Sigmoid colon (tissue), 7 donors: ENCODE measurements around the gene SDHC. TPM values are rescaled to one million over a fixed set of nuclear protein-coding genes. Genes with fewer than 3 reads are reported as not detected.

Experiments
- DNase-seq: peaks from one replicate; pipeline ENCODE4 v3.0.0-alpha.2; 2019
- H3K27ac ChIP-seq, 4 donors: fragments of 200-600 bp; sonication (generic); one replicate each; pipeline ENCODE4 v1.5.1; 2016 to 2019; ENCODE audit warnings: mild to moderate bottlenecking in 1 of 4
- H3K27me3 ChIP-seq, 3 donors: fragments of 200-600 bp; sonication (generic); one replicate each; pipeline ENCODE4 v1.5.1; 2019; ENCODE audit warnings: mild to moderate bottlenecking in 1 of 3
- H3K36me3 ChIP-seq, 4 donors: fragments of 200-600 bp; sonication (generic); one replicate each; pipeline ENCODE4 v1.5.1; 2016 to 2019
- H3K4me1 ChIP-seq, 4 donors: fragments of 200-600 bp; sonication (generic); one replicate each; pipeline ENCODE4 v1.5.1; 2017 to 2019
- H3K4me3 ChIP-seq, 4 donors: fragments of 200-600 bp; sonication (generic); one replicate each; pipeline ENCODE4 v1.5.1; 2017 to 2019; ENCODE audit warnings: mild to moderate bottlenecking in 2 of 4, moderate library complexity in 1 of 4
- H3K9me3 ChIP-seq, 4 donors: fragments of 200-600 bp in 3 of 4; sonication (generic) in 3 of 4; one replicate each; pipeline versions ENCODE4 v1.5.1 to v1.6.1; 2013 to 2019
- CTCF ChIP-seq, 4 experiments: fragments of 450-650 bp in 3 of 4; fragments of 200-600 bp in 1 of 4; IDR thresholded peaks; one replicate each; pipeline ENCODE4 v1.5.1; 2016 to 2019; ENCODE audit warnings: antibody characterized with exemption in 4 of 4, mild to moderate bottlenecking in 3 of 4, moderate library complexity in 2 of 4
- EP300 ChIP-seq, 4 donors: sonication (generic); formaldehyde crosslinking; IDR thresholded peaks; one replicate each; pipeline ENCODE4 v1.6.1; 2017; ENCODE audit warnings: antibody characterized with exemption in 4 of 4
- POLR2A ChIP-seq, 2 donors: fragments of 450-650 bp; IDR thresholded peaks; one replicate each; pipeline ENCODE4 v1.6.1; 2016; ENCODE audit warnings: antibody characterized with exemption in 2 of 2, mild to moderate bottlenecking in 2 of 2, moderate library complexity in 2 of 2
- POLR2AphosphoS5 ChIP-seq, 4 donors: sonication (generic); formaldehyde crosslinking; IDR thresholded peaks; one replicate each; pipeline ENCODE4 v1.6.1; 2017; ENCODE audit warnings: antibody characterized with exemption in 4 of 4
- WGBS, 2 donors: extraction: QIAGEN DNeasy Blood & Tissue Kit; methylation state at CpG; one replicate each; pipeline ENCODE4 v1.1.7; 2013; 5-methylcytosine and 5-hydroxymethylcytosine counted together
- intact Hi-C: fragments of 100-400 bp; cut with DNase I; formaldehyde crosslinking; loops from one replicate; pipeline ENCODE4 v1.15.1; 2023
- polyA plus RNA-seq, 3 donors: library from polyadenylated mRNA; stranded (reverse); fragments of 200-250 nt; gene quantifications; one replicate each; pipeline ENCODE4 v1.2.3, GENCODE V29; 2013
- total RNA-seq, 4 donors: library from RNA; depleted of rRNA; stranded (reverse); fragments of >200 nt; gene quantifications; one replicate each; pipeline ENCODE4 v1.1.0, GENCODE V29; 2016
- donor health status: healthy with polysubstance abuse.
- donor health status: Bipolar disorder and iron deficiency.
- donor health status: healthy.

The SDHC gene
- total and polyA plus RNA-seq, 7 donors = 21.2 to 371 (median 83.5) TPM

- no peaks in the 10 kb centered on the region for H3K27me3 ChIP-seq
- intact Hi-C loops = loop anchor here (5.0 kb wide), 1 partner anchor 80 kb away; the partner anchor contains the start of gene TOMM40L
- H3K4me3 ChIP-seq = peak overlapping the region in 1 of 4 donors; percentile 13
- H3K36me3 ChIP-seq = no peaks in the 10 kb centered on the region
- no peak for TF ChIP-seq POLR2AphosphoS5 (IDR thresholded peaks at IDR 0.05)
- no peak for TF ChIP-seq CTCF (IDR thresholded peaks at IDR 0.05)
- TF ChIP-seq POLR2A (IDR thresholded peaks at IDR 0.05) = no peak
- no peak for TF ChIP-seq EP300 (IDR thresholded peaks at IDR 0.05)
- H3K9me3 ChIP-seq = no peaks in the 10 kb centered on the region
- peak overlapping the region in 3 of 4 donors; percentile 27 to 53 (median 28) for H3K27ac ChIP-seq
- WGBS, 2 donors = 87 to 89% methylated on average over 7 of the region's 7 CpGs
- no peak for DNase-seq
- H3K4me1 ChIP-seq = peaks cover 0 to 26% (median 17%) of the 10 kb centered on the region in 4 donors
These were observed 6.9 kb upstream of the SDHC start for GRCh38 chr1:161307230-161307768.

- TF ChIP-seq CTCF (IDR thresholded peaks at IDR 0.05) = no peak
- TF ChIP-seq EP300 (IDR thresholded peaks at IDR 0.05) = no peak
- TF ChIP-seq POLR2AphosphoS5 (IDR thresholded peaks at IDR 0.05) = no peak
- no peak for TF ChIP-seq POLR2A (IDR thresholded peaks at IDR 0.05)
- Histone ChIP-seq H3K27ac (no peak overlapping the region), H3K36me3 (no peaks in the 10 kb centered on the region), H3K4me1 (peaks cover 0 to 26% (median 17%) of the 10 kb centered on the region in 4 donors), H3K9me3 (no peaks in the 10 kb centered on the region), H3K27me3 (no peaks in the 10 kb centered on the region), H3K4me3 (peak overlapping the region in 2 of 4 donors; percentile 5 to 20)
- intact Hi-C loops = loop anchor here (5.0 kb wide), 1 partner anchor 81 kb away; the partner anchor contains the start of gene TOMM40L
- DNase-seq = no peak
- 55 to 67% methylated on average over 2 of the region's 2 CpGs for WGBS, 2 donors
These were observed 6.1 kb upstream of the SDHC start for GRCh38 chr1:161307892-161308638.

- no peaks in the 10 kb centered on the region for H3K9me3 ChIP-seq
- no peaks in the 10 kb centered on the region for H3K27me3 ChIP-seq
- peak within 1 kb of the TSS in 2 of 4 donors; percentile 19 to 23 for H3K27ac ChIP-seq
- H3K4me1 ChIP-seq = peaks cover 0 to 23% (median 20%) of the 10 kb centered on the region in 4 donors
- H3K36me3 ChIP-seq = no peaks in the 10 kb centered on the region
- no peak for DNase-seq
- peak within 1 kb of the TSS in 2 of 4 donors; percentile 5 to 20 for H3K4me3 ChIP-seq
- intact Hi-C loops = loop anchor here (5.0 kb wide), 2 partner anchors 72 to 83 kb away; partner anchors contain the start of gene TOMM40L
- WGBS, 2 donors = 42 to 56% methylated on average over 2 of the region's 2 CpGs
- peak in 1 of 4 donors; percentile 11 for TF ChIP-seq POLR2AphosphoS5 (IDR thresholded peaks at IDR 0.05)
- TF ChIP-seq POLR2A (IDR thresholded peaks at IDR 0.05) = no peak
These were observed 4.3 kb upstream of the SDHC start, which contains the start of gene MPZ for GRCh38 chr1:161309868-161310267. Gene MPZ, minus strand, starts transcription at chr1:161309968. Its CDS starts 63 bp downstream, at chr1:161309905.

GRCh38 chr1:161311595-161312181 is 2.5 kb upstream of the SDHC start:
- H3K27ac ChIP-seq = peak overlapping the region in 1 of 4 donors; percentile 5
- H3K27me3 ChIP-seq = no peaks in the 10 kb centered on the region
- no peaks in the 10 kb centered on the region for H3K36me3 ChIP-seq
- intact Hi-C loops = loop anchor here (5.0 kb wide), 1 partner anchor 71 kb away; no protein-coding TSS in a partner anchor
- no peaks in the 10 kb centered on the region for H3K9me3 ChIP-seq
- no peak overlapping the region for H3K4me3 ChIP-seq
- TF ChIP-seq POLR2A (IDR thresholded peaks at IDR 0.05) = no peak
- TF ChIP-seq POLR2AphosphoS5 (IDR thresholded peaks at IDR 0.05) = no peak
- no peak for TF ChIP-seq CTCF (IDR thresholded peaks at IDR 0.05)
- no peak for TF ChIP-seq EP300 (IDR thresholded peaks at IDR 0.05)
- WGBS, 2 donors = 95 to 97% methylated on average over 4 of the region's 4 CpGs
- peaks cover 0 to 18% (median 16%) of the 10 kb centered on the region in 4 donors for H3K4me1 ChIP-seq
- no peak for DNase-seq
